ENCODE results near the gene CARD9.

- TF ChIP-seq ZBTB11 (tag by site-specific recombination; conservative IDR thresholded peaks at IDR 0.05; ENCODE audit: low read depth) (no peak), ZSCAN5A (tag by site-specific recombination; IDR thresholded peaks at IDR 0.05) (no peak), ZNF266 (tag by site-specific recombination; IDR thresholded peaks at IDR 0.05; ENCODE audit: low read depth) (no peak), ZNF354C (tag by site-specific recombination; IDR thresholded peaks at IDR 0.05; ENCODE audit: borderline replicate concordance, low read depth) (no peak), ZNF366 (tag by site-specific recombination; conservative IDR thresholded peaks at IDR 0.05) (no peak)
Observed at GRCh38 chr9:136344544-136345280, 28.8 kb downstream of the CARD9 start.

Data from HEK293 (cell line).